ENCODE results near the gene FOXL2NB.

The FOXL2NB gene

DNA sequence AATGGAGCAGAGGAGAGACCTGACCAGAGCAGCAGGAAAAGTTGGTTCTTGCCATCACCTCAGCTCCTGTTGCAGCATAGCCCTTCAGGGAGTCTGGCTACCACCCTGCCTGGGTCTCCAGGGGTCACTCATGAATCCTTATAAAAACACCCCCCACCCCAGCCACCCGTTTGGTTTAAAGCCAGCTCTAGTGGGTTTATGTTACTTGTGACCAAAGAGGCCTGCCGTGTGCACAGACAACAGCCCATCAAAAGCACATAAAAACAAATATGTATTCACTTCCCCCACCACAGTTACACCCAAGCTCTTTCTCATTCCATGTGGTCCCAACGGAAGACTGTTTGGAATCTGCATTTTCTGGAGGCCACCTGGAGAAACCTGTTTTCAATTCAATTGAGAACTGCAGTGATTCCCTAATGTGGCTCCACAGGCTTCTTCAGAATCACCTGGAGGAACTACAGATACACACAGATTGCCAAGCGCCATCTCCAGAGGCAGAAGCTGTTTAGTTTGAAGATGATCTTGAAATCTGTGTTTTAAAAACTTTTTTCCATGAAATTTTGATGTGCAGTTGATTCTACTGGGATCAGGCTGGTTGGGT, 13.8 kb upstream of the FOXL2NB start:
- DNase-seq: no peak

DNA sequence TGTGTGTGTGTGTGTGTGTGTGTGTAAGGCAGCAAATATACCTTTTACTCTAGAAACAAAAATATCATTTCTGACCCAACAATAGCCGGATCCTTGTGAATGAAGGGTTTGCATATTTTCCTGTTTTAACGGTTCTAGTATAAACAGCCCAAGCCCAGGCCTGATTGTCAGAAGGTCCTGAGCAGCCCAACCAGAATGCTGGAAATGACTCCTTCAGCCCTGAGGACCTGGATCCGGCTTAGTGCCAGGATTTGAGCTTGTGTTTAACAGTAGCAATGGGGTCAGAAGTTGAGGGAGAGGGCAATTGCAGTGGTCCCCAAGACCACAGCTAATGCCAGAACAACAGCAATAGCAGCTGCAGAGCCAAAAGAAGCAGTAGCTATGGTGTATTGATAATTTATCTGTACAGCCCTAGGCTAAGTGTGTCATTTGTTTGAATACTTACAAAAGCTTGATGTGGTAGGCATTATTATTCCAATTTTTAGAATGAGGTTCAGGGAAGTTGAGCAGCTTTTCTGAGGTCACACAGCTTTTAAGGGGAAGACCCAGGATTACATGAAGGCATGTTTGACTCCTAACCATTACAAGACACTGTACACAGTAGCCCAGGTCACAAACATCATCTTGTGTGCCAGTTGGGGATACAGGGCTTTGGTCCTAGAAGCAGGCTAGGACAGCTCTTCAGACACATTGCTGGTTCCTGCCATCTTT, 12.9 kb upstream of the FOXL2NB start:
- no peak for DNase-seq

DNA sequence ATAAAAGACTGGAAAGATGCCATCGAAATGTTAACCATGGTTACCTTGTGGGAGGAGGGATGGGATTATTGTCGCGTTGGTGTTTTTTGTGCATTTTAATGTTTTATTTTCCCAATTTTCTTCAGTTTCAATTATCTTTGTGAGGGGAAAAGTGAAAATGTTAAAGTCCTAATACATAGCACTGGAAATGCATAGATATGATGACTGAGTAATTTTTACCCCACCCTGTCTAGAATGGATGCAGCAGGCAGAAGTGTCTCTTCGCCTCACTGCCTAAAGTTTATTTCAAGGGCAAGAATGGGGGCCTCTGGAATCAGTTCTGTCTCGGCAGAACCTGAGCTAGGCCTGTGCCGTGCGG, 11.5 kb upstream of the FOXL2NB start:
- DNase-seq: no peak

DNA sequence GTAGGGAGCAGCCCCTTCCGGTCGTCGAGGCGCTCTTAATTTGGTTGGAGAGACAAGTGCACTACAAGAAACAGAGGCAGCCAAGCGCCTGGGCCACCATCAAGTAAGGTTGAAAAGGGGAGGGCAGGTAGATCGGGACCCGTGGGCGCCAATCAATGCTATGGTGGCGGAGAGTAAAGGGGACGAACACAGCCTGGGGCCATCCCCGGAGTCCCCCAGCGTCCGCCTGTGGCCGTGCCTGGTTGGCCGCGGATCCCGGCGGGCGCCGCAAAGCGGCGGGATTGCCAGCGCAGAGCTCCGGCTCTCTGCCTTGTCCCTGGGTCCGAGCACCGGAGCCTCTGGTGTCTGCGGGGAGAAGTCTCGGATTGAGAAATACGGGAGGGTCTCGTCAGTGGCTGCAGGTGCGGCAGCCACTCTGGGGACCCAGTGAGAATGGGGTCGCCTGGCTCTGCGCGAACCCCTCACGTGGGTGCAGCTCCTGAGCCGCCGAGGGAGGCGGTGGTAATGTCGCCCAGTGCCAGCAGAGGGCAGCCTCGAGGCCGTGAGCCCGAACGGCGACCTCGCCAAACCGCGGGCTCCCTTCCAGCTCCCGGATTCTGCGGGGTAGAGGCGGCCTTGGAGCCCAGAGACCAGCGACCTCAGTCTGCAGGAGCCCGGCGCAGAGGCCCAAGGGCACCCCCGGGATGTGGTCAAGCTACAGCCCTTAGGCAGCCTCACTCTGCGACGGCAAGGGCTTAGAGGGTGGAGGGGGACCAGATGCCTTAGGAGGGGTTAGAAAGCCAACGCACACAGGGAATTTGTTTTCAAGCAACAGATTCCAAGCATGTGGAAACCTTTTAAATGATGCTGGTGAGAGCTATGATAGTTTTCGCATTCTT, 10.9 kb upstream of the FOXL2NB start:
- DNase-seq: peak; percentile 62

DNA sequence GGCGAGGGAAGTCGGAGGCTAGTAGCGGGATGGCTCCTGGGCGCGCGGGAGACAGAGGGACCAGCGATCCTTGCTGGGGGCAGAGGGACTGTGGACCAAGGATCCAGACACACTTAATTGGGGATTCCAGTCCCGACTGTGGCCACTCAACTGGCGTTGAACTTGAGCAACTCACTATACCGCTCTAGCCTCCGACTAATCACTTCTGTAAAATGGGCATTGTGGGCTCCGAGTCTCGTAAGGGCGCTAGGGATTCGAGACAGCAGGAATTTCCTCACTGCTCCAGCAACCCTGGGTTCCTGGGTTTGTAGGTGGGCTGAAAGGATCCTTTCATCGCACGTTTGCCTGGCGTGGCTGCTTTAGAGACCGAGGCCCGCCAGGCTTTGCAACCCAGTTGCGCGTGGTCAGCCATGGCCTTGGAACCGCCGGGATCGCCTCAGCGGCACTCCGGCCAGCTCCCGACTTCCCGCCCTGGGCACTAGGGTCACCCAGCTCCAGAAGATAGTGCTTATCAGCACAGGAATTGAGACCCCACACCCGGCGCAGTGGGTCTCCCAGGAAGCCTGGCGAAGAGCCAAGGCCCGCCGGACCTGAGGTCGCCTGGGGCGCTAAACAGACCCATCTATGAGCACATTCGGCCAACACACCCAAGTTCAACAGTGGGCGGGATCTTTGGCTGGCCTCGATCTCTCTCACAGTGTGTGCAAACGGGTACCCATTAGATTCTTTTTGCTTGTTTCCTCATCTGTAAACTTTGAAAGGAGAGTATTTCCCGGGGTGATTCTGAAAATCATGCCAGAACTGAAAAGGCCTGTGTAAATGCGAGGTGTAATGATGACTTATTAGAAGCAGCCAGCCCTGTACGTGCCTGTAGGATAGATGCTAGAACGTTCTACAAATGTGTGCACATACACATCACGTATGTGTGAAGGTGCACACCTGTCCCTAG, 10.0 kb upstream of the FOXL2NB start:
- DNase-seq: peak; percentile 22

DNA sequence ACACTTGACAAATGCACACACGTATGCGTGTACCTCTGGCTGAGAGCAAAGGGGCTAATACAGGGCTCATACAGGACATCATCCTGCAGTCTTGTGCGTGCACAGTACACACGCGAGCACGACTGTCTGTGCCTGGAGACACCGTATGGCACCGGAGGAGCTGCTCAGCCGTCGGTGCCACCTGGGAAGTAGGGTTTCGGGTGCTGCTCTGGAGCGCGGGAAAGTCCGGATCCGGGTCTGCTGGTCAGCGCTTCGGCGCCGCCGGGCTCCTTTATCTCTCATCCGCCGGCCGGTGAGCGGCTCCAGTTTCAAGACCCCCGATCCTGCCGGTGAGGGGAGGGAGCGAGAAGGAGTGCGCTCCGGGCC, 9.3 kb upstream of the FOXL2NB start:
- DNase-seq: no peak

DNA sequence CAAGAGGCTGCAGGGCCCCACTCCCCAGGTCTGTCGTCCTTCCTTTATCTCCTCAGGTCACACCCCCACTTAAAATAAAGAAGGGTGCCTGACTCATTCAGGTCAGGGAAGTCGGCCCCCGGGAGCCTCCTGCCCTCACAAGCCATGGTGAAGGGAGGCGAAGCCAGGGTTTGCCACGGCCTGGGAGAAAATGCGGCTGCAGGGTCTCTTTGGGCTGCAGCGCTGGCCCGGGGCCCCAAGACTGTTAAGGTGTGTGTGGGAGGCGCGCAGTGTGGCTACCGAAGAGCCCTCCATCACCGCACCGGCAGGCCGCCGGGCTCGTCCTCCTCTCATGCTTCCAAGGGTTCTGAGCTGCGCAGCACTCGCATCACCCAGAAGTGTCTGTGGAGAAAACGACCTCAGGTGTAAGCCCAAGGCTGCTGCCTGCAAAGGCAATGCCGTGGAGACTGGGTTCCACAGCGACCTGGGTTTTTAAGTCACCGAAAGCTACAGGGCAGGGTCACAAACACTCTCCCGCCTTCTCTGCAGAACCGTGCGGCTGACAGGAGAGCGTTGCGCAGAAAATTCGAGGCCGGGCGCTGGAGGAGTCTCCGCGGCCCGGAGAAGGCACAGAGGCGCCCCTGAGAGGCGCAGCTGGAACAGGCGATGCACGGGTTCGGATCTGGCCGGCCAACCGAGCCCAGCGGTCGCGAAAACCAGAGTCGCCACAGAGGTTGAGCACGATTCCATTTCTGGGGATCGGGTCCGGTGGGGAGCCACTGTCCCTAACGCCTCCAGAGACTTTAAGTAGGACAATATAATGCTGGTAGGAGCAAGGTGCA, 8.8 kb upstream of the FOXL2NB start:
- DNase-seq: no peak

DNA sequence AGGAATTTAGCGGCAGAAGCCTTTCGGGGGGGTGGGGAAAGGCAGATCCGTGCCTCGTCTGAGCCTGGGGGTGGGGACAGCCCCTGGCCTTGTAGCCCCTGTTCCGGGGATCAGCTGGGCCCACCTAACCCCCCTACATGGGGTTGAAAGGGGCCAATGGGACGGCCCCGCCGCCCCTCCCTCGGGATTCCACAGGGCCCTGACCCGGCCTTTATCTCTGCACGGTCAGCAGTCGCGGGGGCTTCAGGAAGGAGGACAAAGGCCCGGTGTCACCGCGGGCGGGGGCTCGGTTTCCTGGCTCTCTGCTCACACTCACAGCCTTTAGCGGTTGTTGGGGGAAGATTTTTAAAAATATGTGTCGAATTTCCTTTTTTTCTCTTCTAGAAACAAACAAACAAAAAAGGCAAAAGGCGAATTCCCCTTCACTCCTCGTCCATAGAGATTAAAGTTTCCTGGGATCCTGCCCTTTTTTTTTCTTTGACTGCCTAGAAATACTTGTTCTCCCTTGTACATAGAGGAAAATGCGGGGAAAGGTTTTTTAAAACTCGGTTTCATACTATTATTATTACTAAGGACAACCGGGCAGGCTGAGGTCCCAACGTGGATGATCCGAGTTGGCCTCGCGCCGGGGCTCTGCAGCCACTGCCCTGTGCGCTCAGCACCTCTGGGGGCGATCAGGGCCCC, 8.0 kb upstream of the FOXL2NB start:
- DNase-seq: no peak

DNA sequence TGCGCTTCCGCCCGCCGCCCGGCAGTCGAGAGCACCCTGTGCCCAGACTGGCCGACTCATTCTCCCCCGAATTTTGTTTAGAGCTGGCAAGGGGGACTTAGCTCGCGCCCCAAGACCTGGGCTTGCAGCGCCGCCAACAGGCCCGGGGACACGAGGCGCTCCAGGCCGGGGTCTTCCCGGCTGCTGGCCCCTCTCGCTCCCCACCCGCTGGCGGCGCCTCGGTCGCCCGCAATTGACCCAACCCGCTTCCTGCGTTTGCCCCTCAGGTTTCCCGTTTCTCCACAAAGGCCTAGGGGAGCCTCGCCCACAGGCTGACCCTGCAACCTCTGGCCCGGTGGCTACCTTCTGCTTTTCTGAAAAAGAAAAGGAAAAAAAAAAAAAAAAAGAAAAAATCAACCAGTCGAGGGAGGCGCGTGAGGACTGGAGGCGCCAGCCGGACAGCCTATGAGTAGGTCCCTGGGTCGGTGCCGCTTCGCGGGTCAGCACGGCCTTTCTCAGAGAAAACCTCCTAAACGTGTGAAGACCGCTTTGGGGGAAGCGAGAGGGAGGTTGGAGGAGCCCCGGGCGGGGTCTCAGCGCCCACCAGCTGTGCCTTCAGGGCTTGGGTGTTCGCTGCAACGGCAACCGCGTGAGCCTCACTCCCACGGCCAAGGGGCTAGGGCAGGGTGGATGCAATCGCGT, 7.3 kb upstream of the FOXL2NB start:
- DNase-seq: no peak

DNA sequence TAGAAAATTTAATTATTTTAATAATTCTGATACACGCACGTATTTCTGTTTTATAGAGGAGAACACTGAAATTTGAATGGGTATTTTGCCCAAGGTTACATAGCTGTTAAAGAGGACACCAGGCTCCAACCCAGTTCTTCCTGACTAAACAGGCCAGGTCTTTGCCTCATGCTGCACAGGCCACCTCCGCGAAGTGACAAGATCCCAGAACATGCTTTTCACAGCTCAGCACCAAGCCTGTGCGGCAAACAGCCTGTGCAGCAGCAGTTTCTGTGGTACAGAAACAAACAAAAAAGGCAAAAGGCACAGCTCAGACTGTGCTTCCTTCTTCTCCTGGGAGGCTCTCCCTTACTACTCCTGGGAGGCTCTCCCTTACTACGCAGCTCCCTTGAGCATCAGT, 6.6 kb upstream of the FOXL2NB start:
- no peak for DNase-seq

DNA sequence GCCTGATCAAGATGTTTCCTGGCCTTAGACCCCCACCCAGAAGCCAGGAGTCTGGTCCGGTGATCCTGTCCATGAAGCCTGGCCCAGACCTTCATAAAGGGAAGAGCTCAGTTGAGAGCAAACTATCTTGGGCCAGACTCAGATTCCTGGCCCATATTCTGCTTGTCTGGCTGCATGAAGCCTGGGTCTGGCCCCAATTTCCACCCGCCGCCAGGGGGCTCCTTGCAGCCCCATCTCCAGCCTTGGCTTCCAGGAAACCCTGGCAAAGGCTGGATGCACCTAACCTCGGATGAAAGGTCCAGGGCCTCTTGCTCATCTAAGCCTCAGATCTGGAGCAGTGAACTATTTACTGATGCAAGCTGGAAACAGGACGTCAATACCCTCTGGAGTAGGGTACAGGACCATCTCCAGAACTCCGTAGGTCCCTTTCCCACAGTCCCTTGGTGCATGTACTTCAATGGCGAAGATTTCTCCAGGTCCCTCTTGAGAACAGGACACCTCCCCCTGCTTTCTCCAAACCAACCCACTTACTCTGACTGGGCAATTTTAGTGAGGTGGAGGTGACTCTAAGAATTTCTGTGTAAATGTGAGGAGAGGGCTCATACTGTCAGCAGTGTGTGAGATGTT, 5.6 kb upstream of the FOXL2NB start:
- DNase-seq: peak; percentile 63

DNA sequence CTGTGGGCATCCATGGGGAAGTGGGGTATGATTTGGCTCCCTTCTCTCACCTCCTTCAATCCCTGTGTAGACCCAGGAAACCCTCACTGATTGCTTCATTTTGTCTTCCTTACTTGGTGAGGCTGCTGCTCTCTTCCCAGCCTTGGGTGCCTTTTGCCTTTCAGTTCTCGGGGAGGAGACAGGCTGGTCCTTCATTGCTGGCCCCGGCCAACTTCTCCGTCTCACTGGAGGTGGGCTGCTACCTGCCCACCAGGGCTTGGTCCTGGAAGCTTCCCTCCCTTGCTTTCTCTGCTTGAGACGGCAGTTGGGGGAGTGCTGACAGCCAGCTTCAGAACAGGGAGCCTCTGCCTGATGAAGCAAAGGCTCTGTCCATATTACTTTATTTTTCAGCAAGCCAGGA, 4.7 kb upstream of the FOXL2NB start:
- no peak for DNase-seq

DNA sequence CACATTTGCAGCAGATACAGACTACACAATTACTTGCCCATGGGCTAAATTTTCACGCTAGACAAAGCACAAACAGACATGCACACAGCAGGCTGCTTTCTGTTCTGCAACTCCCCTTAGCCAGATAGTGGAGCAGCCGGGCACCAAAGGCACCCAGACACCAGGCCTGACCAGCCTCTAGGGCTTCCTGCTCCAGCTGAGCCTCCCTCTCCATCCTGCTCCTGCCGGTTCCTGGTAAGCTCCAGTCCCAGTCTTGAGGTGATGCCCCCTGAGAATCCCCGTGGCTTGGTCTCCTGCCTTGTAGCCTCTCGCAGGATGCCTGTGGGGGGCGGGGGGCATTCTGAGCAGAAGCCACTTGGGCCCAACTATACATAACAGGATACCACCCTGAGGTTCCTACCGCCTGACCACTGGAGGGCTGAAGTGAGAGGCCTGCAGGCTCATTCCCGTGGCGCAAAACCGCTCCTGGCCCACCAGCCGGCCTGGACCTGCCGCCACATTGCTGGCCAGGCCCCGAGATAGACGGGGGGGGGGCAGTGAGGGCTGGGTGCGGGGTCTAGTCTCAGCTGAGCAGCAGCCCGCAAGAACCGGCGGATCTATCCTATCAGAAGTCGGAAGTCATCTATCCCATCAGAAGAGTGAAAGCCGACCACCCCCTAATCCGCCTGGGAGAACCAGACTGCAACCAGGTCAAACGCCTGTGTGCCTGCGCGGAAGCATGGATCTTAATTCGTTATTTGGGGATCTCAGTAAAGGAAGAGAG, 4.0 kb upstream of the FOXL2NB start:
- DNase-seq: no peak

DNA sequence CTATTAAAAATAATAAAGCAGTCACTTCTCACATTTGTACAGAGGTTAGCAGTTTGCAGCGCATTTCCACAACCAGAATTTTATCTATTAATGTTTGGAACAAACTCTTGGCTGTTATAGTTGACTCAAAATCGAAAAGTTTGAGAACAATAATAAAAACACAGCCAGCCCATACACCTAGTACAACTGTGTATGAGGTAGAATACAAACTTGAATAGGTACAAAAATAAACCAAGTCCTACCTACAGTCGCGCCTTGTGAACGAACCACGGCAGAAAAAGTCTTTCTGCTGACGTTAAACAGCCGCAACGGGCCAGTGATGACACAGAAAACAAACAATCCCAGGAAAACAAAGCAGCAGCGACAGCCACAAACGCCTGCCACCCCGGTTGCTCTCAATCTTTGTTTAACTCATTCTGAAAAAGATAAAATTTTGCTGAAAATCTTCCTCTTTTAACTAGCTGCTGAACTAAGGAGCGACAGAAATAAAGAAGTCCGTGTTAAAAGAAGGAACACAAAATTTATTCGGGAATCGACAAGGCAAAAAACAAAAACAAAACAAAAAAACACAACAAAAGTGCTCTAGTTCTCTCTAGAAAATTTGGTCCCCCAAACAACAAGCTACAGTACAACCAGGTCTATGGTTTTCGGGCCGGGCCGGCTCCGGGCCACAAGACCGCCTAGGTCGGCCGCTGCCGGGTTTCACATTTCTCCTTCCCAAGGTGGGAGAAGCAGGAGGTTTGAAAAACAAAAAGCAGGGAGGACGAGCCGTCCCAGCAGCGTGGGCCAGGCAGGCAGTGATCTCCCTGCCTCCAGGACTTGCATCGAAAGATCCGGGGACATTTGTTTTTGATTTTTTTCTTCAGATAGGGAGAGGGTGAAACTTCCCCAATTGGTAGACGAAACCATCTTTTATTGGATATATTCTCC, 3.0 kb upstream of the FOXL2NB start:
- DNase-seq: peak; percentile 23

DNA sequence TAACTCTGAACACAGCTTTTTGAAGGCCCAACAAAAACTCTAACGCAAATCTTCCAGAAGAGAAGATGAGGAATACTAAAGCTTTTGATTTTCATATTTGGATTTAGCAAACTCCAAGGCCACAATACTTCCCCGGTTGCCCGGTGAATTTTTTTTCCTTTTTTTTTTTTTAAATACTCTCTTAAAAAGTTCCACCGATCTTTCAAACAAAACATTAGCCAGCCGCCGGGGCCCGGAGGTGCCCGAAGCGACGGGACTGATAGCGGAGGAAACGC, 2.4 kb upstream of the FOXL2NB start:
- no peak for DNase-seq

DNA sequence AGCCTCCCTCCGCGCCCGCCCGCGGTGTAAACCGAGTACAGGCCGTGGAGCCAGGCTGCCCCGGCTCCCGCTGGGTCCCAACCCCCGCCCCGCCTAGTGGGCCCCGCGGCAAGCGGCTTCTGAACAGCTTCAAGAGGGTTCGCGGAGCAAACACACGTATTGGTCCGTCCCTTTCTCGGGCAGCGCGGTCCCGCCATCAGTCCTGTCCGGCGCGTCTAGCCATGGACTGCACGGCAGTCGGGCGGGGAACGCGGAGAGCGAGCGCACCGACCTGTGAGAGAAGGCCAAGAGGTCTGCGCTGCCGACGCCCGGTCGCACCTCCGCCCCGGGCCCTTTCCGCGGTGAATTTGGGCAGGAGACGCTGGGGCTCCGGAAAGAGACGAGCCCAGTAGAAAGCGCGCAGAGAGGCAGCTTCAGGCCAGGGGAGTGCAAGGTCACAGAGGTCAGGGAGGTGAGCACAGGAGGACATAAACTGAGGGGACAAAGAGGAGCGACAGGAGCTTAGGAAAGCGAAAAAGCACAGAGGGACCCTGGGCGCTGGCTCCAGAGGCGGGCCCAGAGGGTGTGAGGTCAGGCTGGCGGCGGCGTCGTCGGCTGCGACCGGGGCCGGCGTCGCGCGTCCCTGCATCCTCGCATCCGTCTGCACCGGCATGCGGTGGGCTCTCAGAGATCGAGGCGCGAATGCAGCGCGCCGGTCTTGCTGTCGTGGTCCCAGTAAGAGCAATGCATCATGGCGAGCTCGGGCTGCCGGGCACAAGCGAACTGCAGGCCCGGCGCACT, 1.9 kb upstream of the FOXL2NB start:
- DNase-seq: peak; percentile 9

DNA sequence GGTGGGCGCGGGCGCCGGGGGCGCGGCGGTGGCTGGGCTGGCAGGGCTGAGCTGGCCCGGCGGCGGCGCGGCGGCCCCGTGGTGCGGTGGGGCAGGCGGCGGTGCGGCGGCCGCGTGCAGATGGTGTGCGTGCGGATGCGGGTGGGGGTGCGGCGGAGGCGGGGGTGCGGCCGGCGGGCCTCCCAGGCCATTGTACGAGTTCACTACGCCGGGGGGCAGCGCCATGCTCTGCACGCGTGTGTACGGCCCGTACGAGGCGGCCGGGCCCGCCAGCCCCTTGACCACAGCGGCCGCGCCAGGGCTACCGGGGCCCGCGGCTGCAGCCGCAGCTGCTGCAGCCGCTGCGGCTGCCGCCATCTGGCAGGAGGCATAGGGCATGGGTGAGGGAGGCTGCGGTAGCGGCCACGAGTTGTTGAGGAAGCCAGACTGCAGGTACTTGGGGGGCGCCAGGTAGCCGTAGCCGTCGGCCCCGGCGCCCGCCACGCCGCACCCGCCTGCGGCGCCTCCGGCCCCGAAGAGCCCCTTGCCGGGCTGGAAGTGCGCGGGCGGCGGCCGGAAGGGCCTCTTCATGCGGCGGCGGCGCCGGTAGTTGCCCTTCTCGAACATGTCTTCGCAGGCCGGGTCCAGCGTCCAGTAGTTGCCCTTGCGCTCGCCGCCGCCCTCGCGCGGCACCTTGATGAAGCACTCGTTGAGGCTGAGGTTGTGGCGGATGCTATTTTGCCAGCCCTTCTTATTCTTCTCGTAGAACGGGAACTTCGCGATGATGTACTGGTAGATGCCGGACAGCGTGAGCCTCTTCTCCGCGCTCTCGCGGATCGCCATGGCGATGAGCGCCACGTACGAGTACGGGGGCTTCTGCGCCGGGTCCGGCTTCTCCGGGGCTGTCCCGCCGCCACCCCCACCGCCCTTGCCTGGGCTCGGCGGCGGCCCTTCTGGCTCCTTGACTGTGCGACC, 1.0 kb upstream of the FOXL2NB start:
- peak; percentile 44 for DNase-seq

Measured in hematopoietic multipotent progenitor cell treated with erythropoietin and hydrocortisone succinate and interleukin-3 and kit ligand, for 8 days (in vitro differentiated cells).